ENCODE results near the gene CCDC51. TPM values are rescaled to one million over a fixed set of nuclear protein-coding genes. Genes with fewer than 3 reads are reported as not detected.
A peak's percentile ranks its signal among the peaks of the same experiment; 100 is the strongest.

CCDC51 gene
- total and polyA plus RNA-seq, 2 of the 13 experiments (the other 11 are each of a cell fraction or from before 2014, with no cell fraction given): 18.1 to 29.4 TPM

DNA sequence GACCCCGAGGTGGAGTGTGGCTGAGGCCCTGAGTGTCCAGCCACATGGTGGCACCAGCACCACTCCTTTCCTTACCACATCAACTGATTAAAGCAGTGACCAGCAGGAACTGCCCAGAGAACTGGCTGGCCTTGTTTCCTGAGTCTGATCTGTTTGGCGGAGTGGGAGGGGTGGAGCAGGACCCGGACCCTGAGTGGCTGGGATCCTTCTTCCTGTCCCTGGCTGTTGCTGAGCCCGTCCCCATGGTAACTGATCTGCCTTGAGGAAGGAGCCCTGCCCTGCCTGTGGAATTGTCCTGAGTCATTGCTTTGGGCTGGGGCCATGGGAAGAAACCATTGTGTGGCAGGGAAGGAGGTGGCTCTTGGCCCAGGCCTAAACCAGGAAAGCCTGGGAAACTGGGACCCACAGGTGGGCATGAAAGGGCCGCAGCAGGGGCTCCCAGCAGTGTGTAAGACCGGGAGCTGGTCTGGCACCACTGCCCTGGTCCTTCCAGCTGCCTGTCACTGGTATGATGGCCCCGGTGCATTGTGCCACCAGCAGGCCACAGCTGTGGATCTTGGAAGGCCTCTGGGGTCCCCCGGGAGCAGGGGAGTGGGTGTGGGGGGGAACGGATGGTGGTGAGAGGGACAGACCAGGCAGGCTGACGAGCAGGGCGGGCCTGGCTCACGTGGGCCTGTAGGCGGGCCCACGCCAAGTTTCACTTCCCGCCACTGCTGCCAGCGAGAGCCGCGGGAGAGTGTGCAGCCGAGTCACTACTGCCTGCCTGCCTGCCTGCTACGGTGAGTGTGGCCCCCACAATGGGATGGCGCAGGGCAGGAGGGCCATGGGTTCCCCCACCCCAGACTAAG lies 25.8 kb upstream of the CCDC51 start:
- WGBS (ENCODE audit: low lambda C conversion rate): 78% methylated on average over 11 of the region's 21 CpGs
- H3K36me3 ChIP-seq (replicated peaks in 1 of 2; ENCODE audit: control insufficient read depth in 1 of 2, insufficient read depth in 2 of 2, low read length in 2 of 2): peaks cover 3 to 16% of the 10 kb centered on the region in 2 experiments
- intact Hi-C loops (cut with micrococcal nuclease; ENCODE audit: unreplicated experiment) (loop anchor here (1.0 kb wide), 2 partner anchors 42 to 83 kb away; no protein-coding TSS in a partner anchor), in situ Hi-C loops (cut with HindIII; ENCODE audit: extremely low pct_ligation_motif_present, low pct_unique_long_range_greater_than_20kb) (loop anchor here (5.0 kb wide), 2 partner anchors 37 to 92 kb away; partner anchors contain the start of genes PFKFB4 and SHISA5)
- H3K27me3 ChIP-seq (ENCODE audit: control insufficient read depth in 1 of 2, insufficient read depth in 2 of 2, low read length in 2 of 2): no peaks in the 10 kb centered on the region
- CTCF ChIA-PET (ENCODE audit: low intra/inter-chr PET ratio, low total read pairs): interaction anchor here (1.3 to 1.8 kb wide), 3 partner anchors 19 to 83 kb away, joined by 3 to 39 read pairs (median 17); partner anchors contain the start of gene ATRIP
- ATAC-seq (peak; percentile 93), DNase-seq (ENCODE audit: low spot score) (peak; percentile 96), FAIRE-seq (peak; percentile 98)
- H4K20me1 ChIP-seq (ENCODE audit: insufficient read depth, low read length): no peaks in the 10 kb centered on the region
- POLR2A ChIA-PET: interaction anchor here (0.6 to 3.8 kb wide), 4 partner anchors 8 to 91 kb away, joined by 4 to 17 read pairs (median 6); partner anchors contain the start of genes ATRIP and PFKFB4
- H3K4me3 ChIP-seq (replicated peaks in 1 of 3; ENCODE audit: insufficient read depth in 1 of 3, low read depth in 2 of 3, low read length in 3 of 3): no peak overlapping the region
- BruUV-seq (replicated peaks): no TSS peak
- H3K9me3 ChIP-seq (ENCODE audit: low read length): no peaks in the 10 kb centered on the region
- H2AFZ ChIP-seq (ENCODE audit: low read length): no peak overlapping the region
- no peak overlapping the region for H3K4me2 ChIP-seq (ENCODE audit: low read depth, low read length)
- peaks cover 51% of the 10 kb centered on the region for H3K4me1 ChIP-seq (ENCODE audit: insufficient read depth, low read length)
- H3K27ac ChIP-seq (ENCODE audit: extremely low read length, insufficient read depth, low read length): peak overlapping the region; percentile 85
- peak overlapping the region; percentile 39 for H3K9ac ChIP-seq (ENCODE audit: insufficient read depth, low read depth, low read length)
- H3K79me2 ChIP-seq (ENCODE audit: insufficient read depth, low read length): no peaks in the 10 kb centered on the region
- TF ChIP-seq JUNB (CRISPR knock-in tag; IDR thresholded peaks at IDR 0.05; ENCODE audit: borderline replicate concordance): no peak
- TF ChIP-seq MED13 (CRISPR knock-in tag; IDR thresholded peaks at IDR 0.05): no peak
- TF ChIP-seq ZNF333 (CRISPR knock-in tag; IDR thresholded peaks at IDR 0.05; ENCODE audit: borderline replicate concordance): no peak
- TF ChIP-seq RAD51 (IDR thresholded peaks at IDR 0.05; ENCODE audit: borderline replicate concordance): no peak
- TF ChIP-seq ZNF816 (CRISPR knock-in tag; IDR thresholded peaks at IDR 0.05; ENCODE audit: borderline replicate concordance): no peak
- no peak for TF ChIP-seq CHCHD3 (CRISPR knock-in tag; IDR thresholded peaks at IDR 0.05)
- TF ChIP-seq ZNF556 (CRISPR knock-in tag; IDR thresholded peaks at IDR 0.05; ENCODE audit: borderline replicate concordance): peak; percentile 21; the same call in 1 of the 2 replicates
- peak; percentile 43; the same call in 1 of the 2 replicates for TF ChIP-seq KAT8 (CRISPR knock-in tag; IDR thresholded peaks at IDR 0.05)
- no peak for TF ChIP-seq KMT2B (CRISPR knock-in tag; IDR thresholded peaks at IDR 0.05)
- TF ChIP-seq, protein P1, sequence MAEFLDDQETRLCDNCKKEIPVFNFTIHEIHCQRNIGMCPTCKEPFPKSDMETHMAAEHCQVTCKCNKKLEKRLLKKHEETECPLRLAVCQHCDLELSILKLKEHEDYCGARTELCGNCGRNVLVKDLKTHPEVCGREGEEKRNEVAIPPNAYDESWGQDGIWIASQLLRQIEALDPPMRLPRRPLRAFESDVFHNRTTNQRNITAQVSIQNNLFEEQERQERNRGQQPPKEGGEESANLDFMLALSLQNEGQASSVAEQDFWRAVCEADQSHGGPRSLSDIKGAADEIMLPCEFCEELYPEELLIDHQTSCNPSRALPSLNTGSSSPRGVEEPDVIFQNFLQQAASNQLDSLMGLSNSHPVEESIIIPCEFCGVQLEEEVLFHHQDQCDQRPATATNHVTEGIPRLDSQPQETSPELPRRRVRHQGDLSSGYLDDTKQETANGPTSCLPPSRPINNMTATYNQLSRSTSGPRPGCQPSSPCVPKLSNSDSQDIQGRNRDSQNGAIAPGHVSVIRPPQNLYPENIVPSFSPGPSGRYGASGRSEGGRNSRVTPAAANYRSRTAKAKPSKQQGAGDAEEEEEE (CRISPR knock-in tag; IDR thresholded peaks at IDR 0.05; ENCODE audit: borderline replicate concordance): no peak
- TF ChIP-seq ZNF564 (CRISPR knock-in tag; IDR thresholded peaks at IDR 0.05): no peak
- TF ChIP-seq, protein P2, sequence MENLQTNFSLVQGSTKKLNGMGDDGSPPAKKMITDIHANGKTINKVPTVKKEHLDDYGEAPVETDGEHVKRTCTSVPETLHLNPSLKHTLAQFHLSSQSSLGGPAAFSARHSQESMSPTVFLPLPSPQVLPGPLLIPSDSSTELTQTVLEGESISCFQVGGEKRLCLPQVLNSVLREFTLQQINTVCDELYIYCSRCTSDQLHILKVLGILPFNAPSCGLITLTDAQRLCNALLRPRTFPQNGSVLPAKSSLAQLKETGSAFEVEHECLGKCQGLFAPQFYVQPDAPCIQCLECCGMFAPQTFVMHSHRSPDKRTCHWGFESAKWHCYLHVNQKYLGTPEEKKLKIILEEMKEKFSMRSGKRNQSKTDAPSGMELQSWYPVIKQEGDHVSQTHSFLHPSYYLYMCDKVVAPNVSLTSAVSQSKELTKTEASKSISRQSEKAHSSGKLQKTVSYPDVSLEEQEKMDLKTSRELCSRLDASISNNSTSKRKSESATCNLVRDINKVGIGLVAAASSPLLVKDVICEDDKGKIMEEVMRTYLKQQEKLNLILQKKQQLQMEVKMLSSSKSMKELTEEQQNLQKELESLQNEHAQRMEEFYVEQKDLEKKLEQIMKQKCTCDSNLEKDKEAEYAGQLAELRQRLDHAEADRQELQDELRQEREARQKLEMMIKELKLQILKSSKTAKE (CRISPR knock-in tag; IDR thresholded peaks at IDR 0.05; ENCODE audit: borderline replicate concordance): no peak
- 0 out of 2 replicates have a peak, but pooled peaks have one; percentile 6 for TF ChIP-seq ZNF263 (CRISPR knock-in tag; IDR thresholded peaks at IDR 0.05)
- peak; percentile 43; the same call in 1 of the 2 replicates for TF ChIP-seq FOXK2 (IDR thresholded peaks at IDR 0.05)
- TF ChIP-seq SALL1 (CRISPR knock-in tag; IDR thresholded peaks at IDR 0.05): peak; percentile 59; the same call in 1 of the 2 replicates
- no peak for TF ChIP-seq PAX8 (CRISPR knock-in tag; IDR thresholded peaks at IDR 0.05; ENCODE audit: borderline replicate concordance)
- TF ChIP-seq, protein P3, sequence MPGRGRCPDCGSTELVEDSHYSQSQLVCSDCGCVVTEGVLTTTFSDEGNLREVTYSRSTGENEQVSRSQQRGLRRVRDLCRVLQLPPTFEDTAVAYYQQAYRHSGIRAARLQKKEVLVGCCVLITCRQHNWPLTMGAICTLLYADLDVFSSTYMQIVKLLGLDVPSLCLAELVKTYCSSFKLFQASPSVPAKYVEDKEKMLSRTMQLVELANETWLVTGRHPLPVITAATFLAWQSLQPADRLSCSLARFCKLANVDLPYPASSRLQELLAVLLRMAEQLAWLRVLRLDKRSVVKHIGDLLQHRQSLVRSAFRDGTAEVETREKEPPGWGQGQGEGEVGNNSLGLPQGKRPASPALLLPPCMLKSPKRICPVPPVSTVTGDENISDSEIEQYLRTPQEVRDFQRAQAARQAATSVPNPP (CRISPR knock-in tag; IDR thresholded peaks at IDR 0.05): no peak; the same call in 1 of the 2 replicates

Measured in HepG2 (cell line).